Fibroblast of skin of left biceps (primary cell): Measurements from ENCODE around the gene SEMA4C.
"Not testable (repeated sequence)": the region's sequence is repeated elsewhere in the genome, so short reads cannot be mapped to it uniquely, and the experiment has no call there.

Experiments
- DNase-seq, 2 experiments: peaks; one replicate each; pipeline ENCODE4 v3.0.0-alpha.2; 2013; ENCODE audit warnings: low read depth in 2 of 2

The SEMA4C gene

DNA sequence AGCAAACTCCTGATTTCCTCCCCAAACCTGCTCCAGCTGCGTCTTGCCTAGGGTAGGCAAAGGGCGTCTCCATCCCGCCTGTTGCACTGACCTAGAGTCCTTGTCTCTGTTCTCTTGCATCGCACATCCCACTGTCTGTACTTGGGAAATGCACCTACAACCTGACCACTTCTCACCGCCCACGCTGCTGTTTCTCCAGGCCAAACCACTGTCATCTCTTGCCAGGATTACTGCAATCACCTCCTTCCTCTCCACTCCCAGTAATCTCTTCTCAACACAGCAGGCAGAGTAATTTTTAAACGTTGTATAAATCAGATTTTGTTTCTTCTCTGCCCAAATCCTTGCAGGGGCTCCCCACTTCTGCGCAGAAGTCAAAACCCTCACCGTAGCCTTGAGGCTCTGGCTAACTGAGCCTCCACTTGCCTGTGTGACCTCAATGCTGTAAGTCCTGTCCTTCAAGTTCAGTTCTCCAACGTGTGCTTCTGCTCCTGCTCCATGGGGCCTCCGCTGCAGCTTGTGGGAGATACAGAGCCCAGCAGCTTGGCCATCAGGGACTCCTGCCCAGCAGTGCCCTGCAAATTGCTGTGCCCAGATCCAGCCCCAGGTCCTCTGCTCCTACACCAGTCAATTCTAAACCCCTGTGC is 27.7 kb upstream of the SEMA4C start:
- no peak for DNase-seq

DNA sequence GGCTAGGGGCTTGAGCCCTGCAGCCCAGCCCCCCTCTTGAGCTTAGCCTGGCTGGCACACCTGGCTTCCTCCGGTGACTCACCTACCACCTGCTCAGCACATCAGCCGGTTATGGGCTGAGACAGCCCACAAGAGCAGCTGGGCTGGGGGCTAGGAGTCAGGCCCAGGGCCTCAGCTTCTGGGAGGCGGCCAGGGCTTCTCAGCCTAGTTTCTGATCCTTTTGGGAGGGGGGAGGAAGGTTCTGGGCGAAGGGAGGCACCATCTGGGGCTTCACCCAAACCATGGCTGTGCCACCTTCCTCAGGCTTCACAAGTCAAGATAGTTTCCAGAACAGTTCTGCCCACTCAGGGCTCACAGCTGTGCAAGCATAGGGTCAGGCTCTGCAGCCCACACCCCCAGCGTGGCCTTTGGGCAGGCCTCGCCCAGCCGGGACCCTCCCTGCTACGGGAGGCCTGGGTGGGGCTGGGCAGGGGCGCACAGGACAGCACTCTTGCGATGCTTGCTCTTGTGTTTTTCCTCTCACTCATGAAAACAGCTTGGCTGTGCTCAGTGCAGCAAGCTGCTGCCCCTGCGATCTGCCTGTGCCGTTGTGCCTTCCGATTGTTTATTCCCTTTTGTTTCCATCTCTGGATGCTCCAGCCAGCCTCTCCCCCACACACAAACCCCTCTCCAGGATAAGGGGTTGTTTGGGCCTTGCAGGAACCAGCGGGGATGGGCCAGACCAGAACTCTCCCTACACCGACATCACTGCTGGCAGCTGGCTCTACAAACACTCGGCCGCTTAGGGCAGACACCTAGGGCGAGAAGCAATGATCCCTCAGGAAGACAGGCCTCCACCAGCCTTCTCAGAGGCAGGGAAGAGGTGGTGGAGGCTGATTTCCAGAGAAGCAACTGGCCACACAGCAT is 26.1 kb upstream of the SEMA4C start:
- DNase-seq = no peak

DNA sequence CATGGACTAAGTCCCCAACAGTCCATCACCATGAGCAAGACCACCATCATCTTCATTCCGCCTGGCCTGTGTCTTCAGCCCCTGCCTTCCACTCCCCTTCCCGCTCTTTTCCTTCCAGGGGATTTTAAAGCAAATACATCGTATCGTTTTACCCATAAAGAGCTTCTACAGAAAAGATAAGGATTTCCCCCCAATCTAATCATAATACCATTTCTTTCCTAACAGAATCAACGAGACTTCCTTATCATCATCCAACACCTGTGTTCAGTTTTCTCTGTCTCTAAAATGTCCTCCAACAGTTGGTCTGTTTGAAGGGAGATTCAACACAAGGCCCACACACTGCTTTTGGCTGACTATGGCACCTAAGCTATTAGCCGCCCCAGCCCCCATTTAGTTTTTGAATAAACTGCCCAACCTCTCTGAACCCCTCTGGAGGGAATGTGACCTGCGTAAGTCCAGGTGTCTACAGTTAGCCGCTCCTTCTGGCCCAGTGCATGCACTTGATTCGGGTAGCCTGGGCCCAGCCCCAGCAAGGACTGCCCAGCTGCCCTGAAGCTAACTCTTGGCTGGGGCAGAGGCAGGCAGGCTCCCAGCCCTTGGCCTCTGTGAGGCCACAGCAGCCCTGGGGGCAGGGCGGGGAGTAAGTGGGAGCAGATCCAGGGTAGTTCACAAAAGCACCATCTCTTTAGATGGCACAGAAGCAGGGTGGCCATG is 25.3 kb upstream of the SEMA4C start:
- no peak for DNase-seq

DNA sequence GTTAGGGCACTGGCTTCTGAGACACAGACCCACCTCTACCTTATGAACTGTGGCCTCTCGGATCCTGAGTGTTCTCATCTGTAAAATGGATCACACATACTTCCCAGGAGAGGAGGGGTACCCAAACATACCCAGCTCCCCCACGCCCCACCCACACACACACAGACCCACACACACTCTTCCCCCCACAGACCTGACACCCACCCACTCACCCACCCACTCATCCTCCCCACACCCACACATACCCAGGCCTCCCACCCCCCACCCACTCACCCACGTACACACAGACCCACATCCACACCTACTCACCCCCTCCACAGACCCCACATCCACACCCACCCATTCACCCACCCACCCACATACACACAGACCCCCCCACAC is 24.3 kb upstream of the SEMA4C start:
- no peak for DNase-seq

DNA sequence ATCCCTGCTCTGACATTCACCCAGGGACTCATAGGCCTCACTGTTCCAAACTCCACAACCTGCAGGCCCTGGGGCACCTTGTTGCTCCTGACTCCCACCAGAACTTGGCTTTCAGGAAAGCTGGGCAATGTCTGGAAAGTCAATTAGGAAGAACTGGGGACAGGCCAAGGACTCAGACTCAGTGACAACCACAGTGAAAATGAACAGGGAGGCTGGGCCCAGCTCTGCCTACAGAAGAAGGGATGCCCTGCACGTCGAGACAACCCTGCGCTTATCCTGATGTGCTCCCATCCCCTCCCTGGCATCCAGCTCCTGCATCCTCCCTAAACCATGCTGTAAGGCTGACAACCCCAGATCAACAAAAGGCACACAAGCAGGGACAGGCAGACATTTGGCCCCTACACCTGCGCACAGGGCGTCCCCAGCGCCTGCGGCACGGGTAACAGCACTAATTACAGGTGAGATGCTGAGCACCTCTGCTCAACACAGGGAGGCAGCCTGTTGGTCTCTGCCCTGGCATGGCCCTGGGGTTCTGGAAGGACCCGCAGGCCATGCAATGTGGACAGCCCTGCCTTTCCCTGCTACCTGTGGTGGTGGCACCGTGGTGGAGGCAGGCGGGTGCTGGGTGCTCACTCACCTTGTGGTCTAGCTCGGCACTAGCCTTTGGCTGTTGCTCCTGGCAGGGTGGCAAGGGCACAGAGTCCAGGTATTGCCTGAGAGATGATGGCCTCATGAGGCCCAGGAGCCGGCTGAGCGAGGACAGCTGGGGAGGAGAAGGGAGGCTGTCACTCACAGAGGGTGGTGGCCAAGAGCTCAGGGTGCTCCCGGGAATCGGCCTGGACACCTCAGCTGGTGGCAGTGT is 23.6 kb upstream of the SEMA4C start:
- DNase-seq = no peak

DNA sequence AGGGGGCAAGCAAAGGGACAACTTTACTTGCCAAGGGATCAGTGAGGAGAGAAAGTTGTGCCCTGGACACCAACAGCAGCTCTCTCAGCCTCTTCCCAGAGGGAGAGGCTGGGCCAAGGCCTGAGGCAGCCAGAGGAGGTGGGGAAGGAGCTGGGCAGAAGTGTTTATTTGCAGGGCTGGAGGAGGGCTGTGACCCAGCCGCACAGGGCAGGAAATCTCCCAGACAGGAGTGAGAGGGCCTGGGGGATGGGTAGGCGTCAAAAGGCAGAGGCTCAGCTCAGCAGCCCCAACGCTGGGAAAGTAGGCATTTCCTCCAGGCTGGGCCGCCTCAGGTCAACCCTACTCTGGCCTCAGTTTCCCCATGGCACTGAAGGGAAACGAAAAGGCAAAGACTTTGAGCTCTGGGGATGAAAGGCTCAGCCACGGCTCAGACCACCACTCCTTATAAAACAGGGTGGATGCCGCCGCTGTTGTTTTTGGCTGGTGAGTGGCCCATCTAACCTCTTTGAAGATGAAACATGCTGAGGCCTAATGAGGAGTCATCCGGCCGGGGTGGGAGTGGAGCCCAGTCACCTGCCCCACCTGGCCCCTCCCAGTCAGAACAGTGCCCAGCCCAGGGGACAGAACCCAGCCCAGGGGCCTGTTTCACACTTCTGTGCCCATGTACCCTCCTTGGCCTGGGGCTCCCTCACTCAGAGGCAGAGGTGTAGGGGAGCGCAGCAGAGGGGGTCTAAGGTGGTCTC is 21.9 kb upstream of the SEMA4C start:
- no peak for DNase-seq

DNA sequence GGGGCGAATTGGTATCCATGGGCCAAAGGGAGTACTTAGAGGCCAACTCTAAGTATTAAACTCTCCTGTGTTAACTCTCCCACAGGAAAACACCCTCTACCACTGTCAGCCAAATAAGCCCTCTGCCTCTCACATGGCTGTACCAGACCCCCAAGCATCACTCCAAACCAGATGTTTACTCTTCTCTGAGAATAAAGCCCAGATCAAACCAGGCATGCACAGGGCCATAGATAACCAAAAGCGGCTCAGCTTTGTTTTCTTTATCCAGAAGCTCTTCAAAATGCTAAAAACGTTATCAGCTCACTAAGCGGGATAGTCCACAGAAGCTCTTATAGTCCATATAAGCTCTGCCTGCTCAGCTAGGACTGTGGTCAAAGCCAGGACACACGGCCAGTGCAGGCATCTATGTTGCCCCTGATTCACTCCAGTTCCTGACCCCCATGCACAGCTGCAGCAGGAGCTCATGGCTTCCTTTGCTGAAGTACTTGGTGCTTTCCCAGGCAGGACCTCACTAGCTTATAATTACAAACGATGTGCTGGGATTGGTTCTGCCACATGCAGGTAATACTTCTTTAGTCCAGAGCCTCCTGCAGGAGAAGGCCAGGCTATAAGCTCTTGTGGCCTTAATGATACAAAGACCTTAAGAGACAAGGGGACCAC is 21.0 kb upstream of the SEMA4C start:
- DNase-seq = no peak

DNA sequence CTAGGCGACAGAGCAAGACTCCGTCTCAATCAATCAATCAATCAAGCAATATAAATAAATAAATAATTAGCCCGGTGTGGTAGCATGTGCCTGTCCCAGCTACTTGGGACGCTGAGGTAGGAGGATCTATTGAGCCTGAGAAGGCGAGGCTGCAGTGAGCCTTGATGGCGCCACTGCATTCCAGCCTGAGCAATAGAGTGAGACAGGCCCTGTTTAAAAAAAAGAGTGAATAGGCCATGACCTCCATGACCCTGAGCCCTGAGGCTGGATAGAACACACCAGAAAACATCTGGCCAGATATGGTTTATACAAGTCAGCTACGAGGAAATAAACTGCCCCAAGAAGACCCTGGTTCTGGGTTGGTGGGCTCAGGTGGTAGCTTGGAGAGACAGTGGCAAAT is 20.4 kb upstream of the SEMA4C start:
- no peak for DNase-seq

DNA sequence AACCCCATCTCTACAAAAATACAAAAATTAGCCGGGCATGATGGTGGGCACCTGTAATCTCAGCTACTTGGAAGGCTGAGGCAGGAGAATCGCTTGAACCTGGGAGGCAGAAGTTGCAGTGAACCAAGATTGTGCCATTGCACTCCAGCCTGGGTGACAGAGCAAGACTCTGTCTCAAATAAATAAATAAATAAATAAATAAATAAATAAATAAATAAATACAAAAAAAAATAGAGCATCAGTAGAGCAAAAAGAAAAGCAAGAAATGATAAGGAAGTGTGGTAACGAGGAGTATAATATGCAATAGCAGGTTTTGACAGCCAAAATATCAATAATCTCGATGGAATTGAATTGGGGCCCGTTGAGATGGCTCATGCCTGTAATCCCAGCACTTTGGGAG is 19.6 kb upstream of the SEMA4C start:
- DNase-seq = not testable (repeated sequence)

DNA sequence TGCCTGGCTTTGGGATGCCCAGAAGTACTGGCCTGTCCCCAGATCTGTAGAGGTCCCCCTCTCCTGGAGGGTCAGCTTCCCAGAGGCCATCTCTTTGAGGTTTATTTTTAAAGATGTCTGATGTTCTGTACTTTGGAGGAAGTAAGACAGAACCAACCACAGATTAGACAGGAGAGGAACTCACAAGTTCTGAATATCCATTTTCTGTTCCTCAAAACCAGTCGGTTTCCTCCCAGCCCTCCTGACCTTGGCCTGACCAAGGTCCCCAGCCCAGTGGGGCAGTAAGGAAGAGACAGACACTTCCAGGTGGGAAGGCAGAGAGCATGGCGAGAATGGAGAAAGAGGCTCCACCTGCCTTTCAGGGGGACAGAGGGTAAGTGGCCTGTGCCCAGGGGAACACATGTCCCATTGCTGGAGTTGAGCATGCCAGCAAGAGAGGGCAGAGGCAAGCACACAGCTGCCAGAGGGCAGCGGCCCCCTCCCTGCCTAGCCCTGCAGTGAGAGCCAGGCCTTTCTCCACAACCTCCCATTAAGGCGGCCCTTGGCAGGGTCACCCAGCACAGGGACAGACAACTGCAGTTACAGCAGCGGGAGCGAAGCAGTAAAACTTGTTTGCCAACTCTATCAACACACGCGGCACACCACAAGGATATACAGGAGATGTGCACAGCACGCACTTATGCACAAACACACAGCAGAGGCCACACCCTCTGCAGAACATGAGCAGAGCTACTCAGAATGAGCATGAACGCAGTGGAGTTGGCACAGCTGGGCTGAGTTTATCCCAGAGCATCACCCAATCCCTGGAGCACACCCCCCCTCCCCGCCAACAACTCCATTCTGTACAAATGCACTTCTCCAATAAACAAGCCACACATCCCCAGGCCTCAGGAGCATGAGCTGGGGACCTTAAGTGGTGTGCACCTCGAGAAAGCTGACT is 18.5 kb upstream of the SEMA4C start:
- DNase-seq = no peak

DNA sequence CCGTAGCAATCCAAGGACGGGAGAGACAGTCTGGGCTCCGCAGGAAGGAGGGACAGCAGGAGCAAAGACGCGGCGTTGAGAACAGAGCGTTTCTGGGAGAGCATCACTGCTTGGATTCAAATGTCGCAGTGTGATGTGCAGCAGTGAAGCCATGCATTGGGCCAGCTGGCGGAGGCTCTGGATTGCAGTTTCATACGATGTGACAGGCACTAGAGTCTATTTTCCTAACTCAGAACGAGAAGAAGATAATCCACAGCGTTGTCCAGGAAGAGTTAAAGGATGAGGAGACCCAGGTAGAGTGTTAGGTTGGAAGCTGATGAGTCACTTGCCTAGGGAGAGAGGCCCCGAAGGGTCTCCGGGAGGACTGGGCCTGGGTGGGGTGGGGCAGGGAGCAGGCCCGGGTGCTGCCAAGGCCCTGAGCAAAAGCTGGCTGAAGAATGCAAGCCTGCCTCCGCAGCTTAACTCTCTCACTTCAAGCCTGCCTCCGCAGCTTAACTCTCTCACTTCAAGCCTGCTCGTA is 17.7 kb upstream of the SEMA4C start:
- DNase-seq = no peak

DNA sequence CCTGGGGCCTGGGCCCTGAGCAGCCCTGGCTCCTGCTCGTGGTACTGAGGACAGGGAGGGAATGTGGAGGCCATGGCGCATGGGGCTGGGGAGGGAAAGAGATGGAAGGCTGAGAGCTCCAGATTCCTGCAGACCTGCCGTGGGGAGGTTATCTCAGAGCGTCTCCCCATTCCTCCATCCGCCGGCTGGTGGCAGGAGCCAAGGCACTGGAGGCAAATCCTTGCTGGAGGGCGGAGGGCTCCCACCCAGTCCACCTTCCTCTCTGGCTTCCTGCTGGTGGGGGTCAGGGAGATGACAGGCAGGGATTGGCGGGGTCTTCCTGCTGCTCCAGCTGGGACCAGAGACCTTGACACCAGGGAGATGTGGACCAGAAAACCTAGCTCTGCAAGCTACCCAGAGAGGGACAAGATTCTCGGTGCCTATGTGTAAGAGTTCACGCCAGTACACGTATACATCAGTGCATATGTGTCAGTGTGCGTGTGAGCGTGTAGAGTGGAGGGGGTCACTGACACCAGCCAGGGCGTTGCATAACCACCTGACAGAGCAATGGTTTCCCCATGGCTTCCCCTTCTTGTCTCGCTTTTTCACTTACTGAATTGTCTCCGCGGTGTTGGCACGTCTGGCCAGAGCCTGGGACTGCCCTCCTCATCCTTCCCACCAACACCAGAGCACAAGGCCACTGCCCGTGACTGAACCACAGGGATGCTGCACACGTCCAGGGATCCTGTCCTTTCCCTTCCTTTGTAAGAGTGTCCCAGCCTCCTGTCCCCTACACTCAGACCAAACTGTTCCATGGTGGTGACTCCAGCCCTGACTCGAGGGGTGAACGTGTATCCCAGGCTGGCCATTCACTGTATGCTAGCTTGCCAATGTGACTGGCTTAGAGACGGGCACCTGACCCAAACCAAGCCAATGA is 15.8 kb upstream of the SEMA4C start:
- no peak for DNase-seq

DNA sequence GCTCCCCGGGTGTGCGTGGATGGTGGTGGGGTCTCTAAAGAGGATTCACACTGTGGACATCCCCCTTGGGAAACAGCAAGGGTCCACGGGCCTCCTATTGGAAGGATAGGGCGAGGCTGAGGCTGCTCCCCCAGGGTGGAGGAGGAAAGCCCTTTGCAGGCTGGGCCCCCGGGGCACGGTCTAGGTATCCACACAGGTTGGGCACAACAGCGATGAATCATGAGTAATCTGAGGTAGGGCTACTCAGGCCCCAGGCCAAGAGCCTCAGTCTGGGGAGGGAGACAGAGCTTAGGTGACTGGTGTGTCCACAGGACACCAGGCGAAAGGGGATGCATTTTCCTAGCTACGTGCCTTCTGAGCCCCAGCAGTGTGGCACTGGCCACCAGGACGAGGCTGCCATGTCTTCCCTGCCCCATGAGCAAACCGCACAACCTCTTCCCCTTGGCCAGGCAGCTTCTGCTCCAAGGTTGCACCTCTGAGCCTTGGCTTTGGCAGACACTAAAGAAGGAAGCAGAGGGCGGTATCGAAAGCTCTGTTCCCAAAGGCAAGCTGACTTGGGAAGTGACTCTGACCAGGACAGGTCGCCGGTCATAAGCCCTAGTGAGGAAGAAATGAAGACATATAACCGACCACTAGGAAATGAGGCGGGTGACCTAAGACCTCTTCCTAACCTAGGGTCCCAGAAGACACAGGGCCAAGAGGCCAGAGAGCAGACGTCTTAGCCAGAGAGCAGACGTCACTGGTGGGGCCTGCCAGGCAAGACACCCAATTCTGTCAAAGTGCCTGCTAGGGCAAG is 14.6 kb upstream of the SEMA4C start:
- DNase-seq = no peak

DNA sequence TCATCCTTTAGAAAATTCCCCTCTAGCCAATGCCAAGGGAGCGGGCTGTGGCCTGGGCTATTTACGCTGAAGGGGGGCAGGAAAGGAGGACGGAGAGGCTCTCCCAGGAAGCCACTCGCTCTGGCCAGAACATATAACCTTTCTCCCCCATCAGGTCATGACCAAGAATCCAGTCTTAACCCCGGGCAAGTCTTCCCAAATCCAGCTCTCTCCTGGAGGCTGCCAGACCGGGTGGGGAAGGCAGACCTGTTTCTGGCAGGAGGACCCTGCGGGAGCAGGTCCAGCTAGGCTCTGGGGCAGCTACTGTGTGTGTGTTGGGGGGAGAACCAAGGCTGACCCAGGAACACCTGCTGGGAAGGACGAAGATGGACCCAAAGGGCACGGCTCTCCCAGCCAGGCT is 13.4 kb upstream of the SEMA4C start:
- DNase-seq = no peak

DNA sequence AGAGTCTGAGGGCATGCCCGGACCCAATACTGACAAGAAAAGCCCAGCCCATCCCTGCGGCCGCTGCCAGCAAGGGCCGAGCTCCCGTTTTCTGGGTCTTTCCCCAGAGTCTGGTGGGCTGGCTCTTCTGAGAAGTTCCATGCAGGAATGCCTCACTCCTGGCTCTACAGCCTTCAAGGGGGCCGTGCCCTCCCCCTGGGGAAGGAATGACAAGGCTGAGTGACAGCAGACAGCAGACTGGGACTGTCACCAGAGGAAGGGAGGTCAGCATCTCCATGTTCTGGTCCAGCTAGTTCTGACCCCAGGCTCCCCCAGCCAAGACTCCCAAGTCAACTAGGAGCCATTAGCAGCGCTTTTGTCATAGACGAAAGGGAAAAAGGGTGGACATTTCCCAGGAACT is 13.0 kb upstream of the SEMA4C start:
- DNase-seq = no peak

DNA sequence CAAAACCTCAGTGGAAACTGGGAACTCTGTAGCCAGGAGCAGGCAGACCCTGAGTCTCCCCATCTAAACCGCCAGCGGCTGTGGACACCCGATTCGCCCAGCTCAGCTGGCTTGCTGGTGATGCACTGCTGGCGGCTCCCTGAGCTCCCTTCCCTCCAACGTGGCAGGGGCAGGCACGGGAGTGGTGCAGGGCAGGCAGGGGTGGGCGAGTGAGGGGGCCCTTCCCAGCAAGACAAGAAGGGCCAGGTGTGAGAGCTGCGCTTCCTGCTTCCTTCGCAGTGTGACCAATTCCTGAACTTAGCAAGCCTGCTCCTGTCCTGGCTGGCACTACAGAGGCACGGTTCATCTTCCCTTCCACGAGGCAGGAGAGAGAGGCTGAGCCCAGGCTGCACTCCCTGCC is 12.3 kb upstream of the SEMA4C start:
- no peak for DNase-seq
